A549 (cell line): ENCODE data around the gene HNF1A. TPM values are rescaled to one million over a fixed set of nuclear protein-coding genes. Genes with fewer than 3 reads are reported as not detected.

Experiments
- ATAC-seq, 2 experiments: fragments of 200-7000 bp in 1 of 2; fragments of >200 bp in 1 of 2; cut with Nextera tagmentation in 1 of 2; cut with Tn5 transposase in 1 of 2; 3 replicates each; pipeline versions ENCODE4 v1.8.0 to v1.9.1; 2018 to 2020; ENCODE audit warnings: mild to moderate bottlenecking in 1 of 2, moderate library complexity in 1 of 2
- CTCF ChIA-PET: fragments of 300-600 bp; sonication (Branson Sonifier 250); formaldehyde crosslinking; extraction: SDS; loops from one replicate; lab custom pipeline; 2021; ENCODE audit warnings: antibody characterized with exemption, inconsistent platforms; lab: Yijun Ruan, JAX
- POLR2A ChIA-PET: fragments of 350-600 bp; formaldehyde crosslinking; extraction: SDS; loops from one replicate; lab custom pipeline; 2021; ENCODE audit warnings: antibody characterized with exemption, inconsistent platforms; lab: Yijun Ruan, JAX
- DNase-seq, 2 experiments: peaks; one replicate each; pipeline versions ENCODE4 v3.0.0 to v3.0.0-alpha.2; 2011 to 2016; ENCODE audit warnings: low read depth in 1 of 2, low spot score in 1 of 2
- FAIRE-seq: peaks from 2 replicates; lab custom pipeline; 2011; peaks lifted over from hg19 to GRCh38; lab: Jason Lieb, UNC
- H3K27ac ChIP-seq, 2 experiments: fragments of >200 bp; sonication (Bioruptor Twin); formaldehyde crosslinking; 3 replicates each; pipeline ENCODE4 v1.5.1; 2016 to 2017
- H3K4me1 ChIP-seq: fragments of >200 bp; sonication (Bioruptor Twin); formaldehyde crosslinking; 3 replicates; pipeline ENCODE4 v1.6.1; 2016
- H3K4me2 ChIP-seq: fragments of >200 bp; sonication (Bioruptor Twin); formaldehyde crosslinking; 3 replicates; pipeline ENCODE4 v1.6.1; 2016
- H3K4me3 ChIP-seq: fragments of >200 bp; sonication (Bioruptor Twin); formaldehyde crosslinking; 3 replicates; pipeline ENCODE4 v1.5.1; 2016
- H3K9me3 ChIP-seq: fragments of >200 bp; sonication (Bioruptor Twin); formaldehyde crosslinking; 3 replicates; pipeline ENCODE4 v1.6.1; 2016
- FOXS1 ChIP-seq: fragments of 250-450 bp; sonication (Bioruptor Pico); IDR thresholded peaks from 2 replicates; pipeline ENCODE4 v1.5.0; 2020; ENCODE audit warnings: mild to moderate bottlenecking, moderate library complexity
- GATA3 ChIP-seq: IDR thresholded peaks from 2 replicates; pipeline ENCODE4 v1.6.1; 2012; ENCODE audit warnings: borderline replicate concordance
- HDAC2 ChIP-seq: fragments of 200-600 bp; sonication (generic); IDR thresholded peaks from 2 replicates; pipeline ENCODE4 v1.6.1; 2016
- HEYL ChIP-seq: fragments of 250-450 bp; sonication (Bioruptor Pico); IDR thresholded peaks from 2 replicates; pipeline ENCODE4 v1.8.0; 2021; ENCODE audit warnings: mild to moderate bottlenecking, moderate library complexity
- HOXA7 ChIP-seq: fragments of 250-450 bp; sonication (Bioruptor Pico); IDR thresholded peaks from 2 replicates; pipeline ENCODE4 v1.5.0; 2020; ENCODE audit warnings: mild to moderate bottlenecking, moderate library complexity
- HOXB13 ChIP-seq: fragments of 250-450 bp; sonication (Bioruptor Pico); IDR thresholded peaks from 2 replicates; pipeline ENCODE4 v1.5.0; 2020; ENCODE audit warnings: low read depth, mild to moderate bottlenecking, moderate library complexity
- JUNB ChIP-seq: fragments of >200 bp; sonication (Bioruptor Twin); formaldehyde crosslinking; IDR thresholded peaks from 2 replicates; pipeline ENCODE4 v1.6.1; 2016
- MAZ ChIP-seq: fragments of 150-350 bp; IDR thresholded peaks from 2 replicates; pipeline ENCODE4 v1.6.1; 2014; ENCODE audit warnings: antibody characterized with exemption, low read depth, low read length, borderline replicate concordance
- NFE2L2 ChIP-seq: fragments of 150-350 bp; conservative IDR thresholded peaks from 2 replicates; pipeline ENCODE4 v1.6.1; 2014; ENCODE audit warnings: low read length
- PHF8 ChIP-seq: fragments of 200-600 bp; sonication (generic); IDR thresholded peaks from 2 replicates; pipeline ENCODE4 v1.6.1; 2016; ENCODE audit warnings: low read depth, mild to moderate bottlenecking, antibody characterized with exemption, moderate library complexity, borderline replicate concordance
- POLR2AphosphoS2 ChIP-seq: conservative IDR thresholded peaks from 2 replicates; pipeline ENCODE4 v1.6.1; 2012; ENCODE audit warnings: low read length, improper control_type of control experiment, inconsistent platforms
- RARB ChIP-seq: fragments of 250-450 bp; sonication (Bioruptor Pico); IDR thresholded peaks from 2 replicates; pipeline ENCODE4 v1.8.0; 2021; ENCODE audit warnings: mild to moderate bottlenecking, moderate library complexity
- SREBF2 ChIP-seq: fragments of 450-650 bp; IDR thresholded peaks from 2 replicates; pipeline ENCODE4 v1.6.1; 2014; ENCODE audit warnings: mild to moderate bottlenecking, moderate library complexity
- ZFP36 ChIP-seq: fragments of 450-650 bp; IDR thresholded peaks from 2 replicates; pipeline ENCODE4 v1.6.1; 2014; ENCODE audit warnings: borderline replicate concordance; ENCODE audit not compliant: partially characterized antibody
- ZNF302 ChIP-seq: fragments of 250-450 bp; sonication (Bioruptor Pico); IDR thresholded peaks from 2 replicates; pipeline ENCODE4 v1.9.0; 2021; ENCODE audit warnings: inconsistent platforms, mild to moderate bottlenecking, moderate library complexity
- WGBS: methylation state at CpG from one replicate; pipeline ENCODE4 v1.1.6; 2017; ENCODE audit errors: missing lambda C conversion rate; 5-methylcytosine and 5-hydroxymethylcytosine counted together
- polyA plus RNA-seq, 4 experiments: library from polyadenylated mRNA; depleted of rRNA in 3 of 4; stranded (reverse); fragments of >200 nt; fragmentation: RNase III in 1 of 4; extraction: RNeasy Plus Mini Kit Qiagen cat#74134 plus additional on column Dnase treatment in 1 of 4; gene quantifications; 2 replicates in 3 of 4; 3 replicates in 1 of 4; pipeline ENCODE4 v1.2.3, GENCODE V29; 2011 to 2017
- TF ChIP-seq, protein P1 (sequence below): fragments of >200 bp; sonication (Bioruptor Twin); formaldehyde crosslinking; IDR thresholded peaks from 3 replicates; pipeline ENCODE4 v1.6.1; 2016
- TF ChIP-seq, protein P2 (sequence below): IDR thresholded peaks from 2 replicates; pipeline ENCODE4 v1.6.1; 2012
- TF ChIP-seq, protein P3 (sequence below): fragments of 200-600 bp; sonication (generic); IDR thresholded peaks from 2 replicates; pipeline ENCODE4 v1.6.1; 2016; ENCODE audit warnings: antibody characterized with exemption, mild to moderate bottlenecking, moderate library complexity
- TF ChIP-seq, protein P4 (sequence below): fragments of >200 bp; sonication (Bioruptor Twin); formaldehyde crosslinking; IDR thresholded peaks from 3 replicates; pipeline ENCODE4 v1.5.1; 2016
- TF ChIP-seq, protein P5 (sequence below): fragments of 250-450 bp; sonication (Bioruptor Pico); IDR thresholded peaks from 2 replicates; pipeline ENCODE4 v1.5.0; 2021; ENCODE audit warnings: mild to moderate bottlenecking, moderate library complexity, borderline replicate concordance

HNF1A gene
- polyA plus RNA-seq, 2 of the 4 experiments (the other 2 are of a cell fraction): 2.6 to 7.3 TPM

DNA sequence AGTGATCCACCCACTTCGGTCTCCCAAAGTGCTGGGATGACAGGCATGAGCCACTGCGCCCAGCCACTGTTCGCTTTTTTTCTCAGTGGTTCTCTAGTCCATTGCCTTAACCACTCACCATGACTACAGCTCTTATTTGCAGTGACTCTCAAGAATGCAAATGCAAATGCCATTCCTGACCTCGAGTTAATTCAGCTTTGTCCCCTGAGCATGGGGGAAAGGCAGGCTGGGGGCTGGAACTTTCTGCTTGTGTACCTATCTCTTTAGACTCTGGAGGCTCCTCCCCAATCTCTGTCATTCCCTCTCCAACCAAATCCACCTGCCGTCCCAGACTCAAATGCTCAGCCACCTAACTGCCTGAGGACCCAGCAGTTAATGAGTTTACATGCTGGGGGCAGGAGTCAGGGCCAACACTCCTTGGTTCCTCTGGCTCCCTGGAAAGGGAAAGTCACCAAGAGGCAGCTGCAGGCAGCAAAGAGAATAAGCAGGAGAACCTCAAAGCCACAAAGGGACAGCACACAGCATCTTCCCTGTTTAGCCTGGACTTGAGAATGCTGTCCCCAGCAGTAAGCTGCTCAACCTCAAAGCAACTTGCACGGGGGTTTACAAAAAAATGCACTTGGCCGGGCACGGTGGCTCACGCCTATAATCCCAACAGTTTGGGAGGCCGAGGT lies 5.3 kb upstream of the HNF1A start:
- no peak overlapping the region; a peak in 1 of 6 replicates for H3K27ac ChIP-seq
- no peak for TF ChIP-seq SREBF2
- TF ChIP-seq RARB (CRISPR knock-in tag): no peak
- TF ChIP-seq HEYL (CRISPR knock-in tag): no peak
- TF ChIP-seq, protein P1, sequence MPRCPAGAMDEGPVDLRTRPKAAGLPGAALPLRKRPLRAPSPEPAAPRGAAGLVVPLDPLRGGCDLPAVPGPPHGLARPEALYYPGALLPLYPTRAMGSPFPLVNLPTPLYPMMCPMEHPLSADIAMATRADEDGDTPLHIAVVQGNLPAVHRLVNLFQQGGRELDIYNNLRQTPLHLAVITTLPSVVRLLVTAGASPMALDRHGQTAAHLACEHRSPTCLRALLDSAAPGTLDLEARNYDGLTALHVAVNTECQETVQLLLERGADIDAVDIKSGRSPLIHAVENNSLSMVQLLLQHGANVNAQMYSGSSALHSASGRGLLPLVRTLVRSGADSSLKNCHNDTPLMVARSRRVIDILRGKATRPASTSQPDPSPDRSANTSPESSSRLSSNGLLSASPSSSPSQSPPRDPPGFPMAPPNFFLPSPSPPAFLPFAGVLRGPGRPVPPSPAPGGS: no peak
- no peak for TF ChIP-seq ZNF302 (CRISPR knock-in tag)
- TF ChIP-seq, protein P2, sequence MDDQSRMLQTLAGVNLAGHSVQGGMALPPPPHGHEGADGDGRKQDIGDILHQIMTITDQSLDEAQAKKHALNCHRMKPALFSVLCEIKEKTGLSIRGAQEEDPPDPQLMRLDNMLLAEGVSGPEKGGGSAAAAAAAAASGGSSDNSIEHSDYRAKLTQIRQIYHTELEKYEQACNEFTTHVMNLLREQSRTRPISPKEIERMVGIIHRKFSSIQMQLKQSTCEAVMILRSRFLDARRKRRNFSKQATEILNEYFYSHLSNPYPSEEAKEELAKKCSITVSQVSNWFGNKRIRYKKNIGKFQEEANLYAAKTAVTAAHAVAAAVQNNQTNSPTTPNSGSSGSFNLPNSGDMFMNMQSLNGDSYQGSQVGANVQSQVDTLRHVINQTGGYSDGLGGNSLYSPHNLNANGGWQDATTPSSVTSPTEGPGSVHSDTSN: no peak
- TF ChIP-seq FOXS1 (CRISPR knock-in tag): no peak
- TF ChIP-seq, protein P3, sequence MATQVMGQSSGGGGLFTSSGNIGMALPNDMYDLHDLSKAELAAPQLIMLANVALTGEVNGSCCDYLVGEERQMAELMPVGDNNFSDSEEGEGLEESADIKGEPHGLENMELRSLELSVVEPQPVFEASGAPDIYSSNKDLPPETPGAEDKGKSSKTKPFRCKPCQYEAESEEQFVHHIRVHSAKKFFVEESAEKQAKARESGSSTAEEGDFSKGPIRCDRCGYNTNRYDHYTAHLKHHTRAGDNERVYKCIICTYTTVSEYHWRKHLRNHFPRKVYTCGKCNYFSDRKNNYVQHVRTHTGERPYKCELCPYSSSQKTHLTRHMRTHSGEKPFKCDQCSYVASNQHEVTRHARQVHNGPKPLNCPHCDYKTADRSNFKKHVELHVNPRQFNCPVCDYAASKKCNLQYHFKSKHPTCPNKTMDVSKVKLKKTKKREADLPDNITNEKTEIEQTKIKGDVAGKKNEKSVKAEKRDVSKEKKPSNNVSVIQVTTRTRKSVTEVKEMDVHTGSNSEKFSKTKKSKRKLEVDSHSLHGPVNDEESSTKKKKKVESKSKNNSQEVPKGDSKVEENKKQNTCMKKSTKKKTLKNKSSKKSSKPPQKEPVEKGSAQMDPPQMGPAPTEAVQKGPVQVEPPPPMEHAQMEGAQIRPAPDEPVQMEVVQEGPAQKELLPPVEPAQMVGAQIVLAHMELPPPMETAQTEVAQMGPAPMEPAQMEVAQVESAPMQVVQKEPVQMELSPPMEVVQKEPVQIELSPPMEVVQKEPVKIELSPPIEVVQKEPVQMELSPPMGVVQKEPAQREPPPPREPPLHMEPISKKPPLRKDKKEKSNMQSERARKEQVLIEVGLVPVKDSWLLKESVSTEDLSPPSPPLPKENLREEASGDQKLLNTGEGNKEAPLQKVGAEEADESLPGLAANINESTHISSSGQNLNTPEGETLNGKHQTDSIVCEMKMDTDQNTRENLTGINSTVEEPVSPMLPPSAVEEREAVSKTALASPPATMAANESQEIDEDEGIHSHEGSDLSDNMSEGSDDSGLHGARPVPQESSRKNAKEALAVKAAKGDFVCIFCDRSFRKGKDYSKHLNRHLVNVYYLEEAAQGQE: no peak
- TF ChIP-seq JUNB: no peak
- TF ChIP-seq, protein P4, sequence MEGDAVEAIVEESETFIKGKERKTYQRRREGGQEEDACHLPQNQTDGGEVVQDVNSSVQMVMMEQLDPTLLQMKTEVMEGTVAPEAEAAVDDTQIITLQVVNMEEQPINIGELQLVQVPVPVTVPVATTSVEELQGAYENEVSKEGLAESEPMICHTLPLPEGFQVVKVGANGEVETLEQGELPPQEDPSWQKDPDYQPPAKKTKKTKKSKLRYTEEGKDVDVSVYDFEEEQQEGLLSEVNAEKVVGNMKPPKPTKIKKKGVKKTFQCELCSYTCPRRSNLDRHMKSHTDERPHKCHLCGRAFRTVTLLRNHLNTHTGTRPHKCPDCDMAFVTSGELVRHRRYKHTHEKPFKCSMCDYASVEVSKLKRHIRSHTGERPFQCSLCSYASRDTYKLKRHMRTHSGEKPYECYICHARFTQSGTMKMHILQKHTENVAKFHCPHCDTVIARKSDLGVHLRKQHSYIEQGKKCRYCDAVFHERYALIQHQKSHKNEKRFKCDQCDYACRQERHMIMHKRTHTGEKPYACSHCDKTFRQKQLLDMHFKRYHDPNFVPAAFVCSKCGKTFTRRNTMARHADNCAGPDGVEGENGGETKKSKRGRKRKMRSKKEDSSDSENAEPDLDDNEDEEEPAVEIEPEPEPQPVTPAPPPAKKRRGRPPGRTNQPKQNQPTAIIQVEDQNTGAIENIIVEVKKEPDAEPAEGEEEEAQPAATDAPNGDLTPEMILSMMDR: no peak
- TF ChIP-seq PHF8: no peak
- TF ChIP-seq MAZ: no peak
- no peak for TF ChIP-seq NFE2L2
- TF ChIP-seq ZFP36: no peak
- TF ChIP-seq, protein P5, sequence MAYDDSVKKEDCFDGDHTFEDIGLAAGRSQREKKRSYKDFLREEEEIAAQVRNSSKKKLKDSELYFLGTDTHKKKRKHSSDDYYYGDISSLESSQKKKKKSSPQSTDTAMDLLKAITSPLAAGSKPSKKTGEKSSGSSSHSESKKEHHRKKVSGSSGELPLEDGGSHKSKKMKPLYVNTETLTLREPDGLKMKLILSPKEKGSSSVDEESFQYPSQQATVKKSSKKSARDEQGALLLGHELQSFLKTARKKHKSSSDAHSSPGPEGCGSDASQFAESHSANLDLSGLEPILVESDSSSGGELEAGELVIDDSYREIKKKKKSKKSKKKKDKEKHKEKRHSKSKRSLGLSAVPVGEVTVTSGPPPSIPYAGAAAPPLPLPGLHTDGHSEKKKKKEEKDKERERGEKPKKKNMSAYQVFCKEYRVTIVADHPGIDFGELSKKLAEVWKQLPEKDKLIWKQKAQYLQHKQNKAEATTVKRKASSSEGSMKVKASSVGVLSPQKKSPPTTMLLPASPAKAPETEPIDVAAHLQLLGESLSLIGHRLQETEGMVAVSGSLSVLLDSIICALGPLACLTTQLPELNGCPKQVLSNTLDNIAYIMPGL (CRISPR knock-in tag): no peak
- no peak for TF ChIP-seq HOXA7
- no peak for TF ChIP-seq GATA3
- no peak for TF ChIP-seq POLR2AphosphoS2
- no peak for TF ChIP-seq HOXB13 (CRISPR knock-in tag)
- no peak for TF ChIP-seq HDAC2
- TF ChIP-seq, all 56 proteins: peak for 0
- ATAC-seq (peak in 1 of 2 experiments; percentile 15; a peak in 2 of 6 replicates), FAIRE-seq (no peak), DNase-seq (no peak)
- H3K9me3 ChIP-seq: no peaks in the 10 kb centered on the region
- 72% methylated on average over 10 of the region's 10 CpGs for WGBS
- peaks cover 25% of the 10 kb centered on the region for H3K4me1 ChIP-seq
- CTCF ChIA-PET: interaction anchor here (0.8 to 5.7 kb wide), 28 partner anchors 10 to 407 kb away, joined by 3 to 76 read pairs (median 8); partner anchors contain the start of gene POP5
- H3K4me2 ChIP-seq: no peak overlapping the region
- POLR2A ChIA-PET: no interaction called here
- H3K4me3 ChIP-seq: no peak overlapping the region
